DOHH2 (cell line): ENCODE data around the gene PHLPP2.

Source experiments
- H3F3A ChIP-seq: fragments of 200-600 bp; sonication (generic), shearing (Covaris generic); 2 replicates; pipeline ENCODE4 v1.6.0; 2016; ENCODE audit warnings: antibody characterized with exemption, mild to moderate bottlenecking; ENCODE audit not compliant: control insufficient read depth, insufficient read depth
- H3K27ac ChIP-seq: fragments of 200-600 bp; sonication (generic); 2 replicates; pipeline ENCODE4 v1.5.1; 2014; ENCODE audit warnings: low read depth, mild to moderate bottlenecking, low read length, moderate library complexity
- H3K27me3 ChIP-seq: fragments of 200-600 bp; sonication (generic); 2 replicates; pipeline ENCODE4 v1.6.1; 2014; ENCODE audit warnings: mild to moderate bottlenecking, low read length, mixed read lengths; ENCODE audit not compliant: control insufficient read depth
- H3K36me3 ChIP-seq: fragments of 200-600 bp; sonication (generic); 2 replicates; pipeline ENCODE4 v1.6.1; 2014; ENCODE audit warnings: mild to moderate bottlenecking, low read length, moderate library complexity, mixed read lengths; ENCODE audit not compliant: control insufficient read depth
- H3K4me1 ChIP-seq: fragments of 200-600 bp; sonication (generic); 2 replicates; pipeline ENCODE4 v1.6.1; 2014; ENCODE audit warnings: mild to moderate bottlenecking, low read length, mixed read lengths; ENCODE audit not compliant: control insufficient read depth
- H3K4me2 ChIP-seq: fragments of 200-600 bp; sonication (generic); 2 replicates; pipeline ENCODE4 v1.6.0; 2014; ENCODE audit warnings: mild to moderate bottlenecking, low read length, moderate library complexity
- H3K4me3 ChIP-seq: fragments of 200-600 bp; sonication (generic); 2 replicates; pipeline ENCODE4 v1.5.1; 2014; ENCODE audit warnings: mild to moderate bottlenecking, low read length, mixed read lengths
- H3K79me2 ChIP-seq: fragments of 200-600 bp; sonication (generic); 2 replicates; pipeline ENCODE4 v1.6.1; 2014; ENCODE audit warnings: mild to moderate bottlenecking, low read length, mixed read lengths; ENCODE audit not compliant: control insufficient read depth
- H3K9me2 ChIP-seq: fragments of 200-600 bp; sonication (generic); replicated peaks from 2 replicates; pipeline ENCODE4 v1.6.1; 2014; ENCODE audit warnings: mild to moderate bottlenecking, low read length, mixed read lengths; ENCODE audit not compliant: control insufficient read depth
- H3K9me3 ChIP-seq: fragments of 200-600 bp; sonication (generic); 2 replicates; pipeline ENCODE4 v1.6.1; 2014; ENCODE audit warnings: antibody characterized with exemption, low read length, mixed read lengths; ENCODE audit not compliant: control insufficient read depth, insufficient read depth
- H4K20me1 ChIP-seq: fragments of 200-600 bp; sonication (generic); 2 replicates; pipeline ENCODE4 v1.6.0; 2014; ENCODE audit warnings: low read depth, mild to moderate bottlenecking, antibody characterized with exemption, low read length, moderate library complexity; ENCODE audit not compliant: control insufficient read depth, insufficient read depth
- CTCF ChIP-seq: fragments of 200-600 bp; sonication (generic); IDR thresholded peaks from one replicate; pipeline ENCODE4 v1.5.1; 2014; ENCODE audit warnings: antibody characterized with exemption, mild to moderate bottlenecking, low read depth, low read length; ENCODE audit not compliant: poor library complexity, severe bottlenecking
- EZH2phosphoT487 ChIP-seq: fragments of 200-600 bp; sonication (generic); IDR thresholded peaks from 2 replicates; pipeline ENCODE4 v1.6.1; 2017; ENCODE audit warnings: borderline replicate concordance, mild to moderate bottlenecking, antibody characterized with exemption, low read length, moderate library complexity, mixed read lengths

The PHLPP2 gene

GRCh38 chr16:71721066-71721740 is 3.3 kb downstream of the PHLPP2 start:
- H3K27ac ChIP-seq, result no peak overlapping the region

GRCh38 chr16:71712501-71712900 is 12.0 kb downstream of the PHLPP2 start:
- H3K27ac ChIP-seq, result no peak overlapping the region
- no peaks in the 10 kb centered on the region for H4K20me1 ChIP-seq
- no peaks in the 10 kb centered on the region for H3K27me3 ChIP-seq
- H3F3A ChIP-seq, result no peaks in the 10 kb centered on the region; the same call in 1 of the 2 replicates
- no peak for TF ChIP-seq CTCF
- no peak for TF ChIP-seq EZH2phosphoT487
- peaks cover 3% of the 10 kb centered on the region; the same call in 1 of the 2 replicates for H3K79me2 ChIP-seq
- H3K36me3 ChIP-seq, result no peaks in the 10 kb centered on the region
- peaks cover 13% of the 10 kb centered on the region for H3K4me1 ChIP-seq
- no peak overlapping the region for H3K4me2 ChIP-seq
- H3K4me3 ChIP-seq, result no peak overlapping the region
- H3K9me3 ChIP-seq, result no peaks in the 10 kb centered on the region
- H3K9me2 ChIP-seq, result no peaks in the 10 kb centered on the region

More at GRCh38 chr16:71721066-71721740, 3.3 kb downstream of the PHLPP2 start:
- H3K4me1 ChIP-seq, result peaks cover 18% of the 10 kb centered on the region
- no peak for TF ChIP-seq EZH2phosphoT487
- TF ChIP-seq CTCF, result no peak
- H4K20me1 ChIP-seq, result no peaks in the 10 kb centered on the region
- peaks cover 5% of the 10 kb centered on the region for H3F3A ChIP-seq
- no peaks in the 10 kb centered on the region for H3K27me3 ChIP-seq
- H3K79me2 ChIP-seq, result peaks cover 23% of the 10 kb centered on the region
- H3K36me3 ChIP-seq, result no peaks in the 10 kb centered on the region
- H3K9me3 ChIP-seq, result no peaks in the 10 kb centered on the region
- no peaks in the 10 kb centered on the region for H3K9me2 ChIP-seq
- H3K4me3 ChIP-seq, result no peak overlapping the region
- H3K4me2 ChIP-seq, result no peak overlapping the region

- H4K20me1 ChIP-seq, result no peaks in the 10 kb centered on the region
- H3K9me2 ChIP-seq, result no peaks in the 10 kb centered on the region
- H3K4me2 ChIP-seq, result no peak overlapping the region
These were observed 12.7 kb downstream of the PHLPP2 start for GRCh38 chr16:71711789-71712188.

More at GRCh38 chr16:71711789-71712188, 12.7 kb downstream of the PHLPP2 start:
- Histone ChIP-seq H3K4me3 (no peak overlapping the region), H3F3A (no peaks in the 10 kb centered on the region; the same call in 1 of the 2 replicates), H3K79me2 (peaks cover 3% of the 10 kb centered on the region; the same call in 1 of the 2 replicates), H3K36me3 (no peaks in the 10 kb centered on the region), H3K4me1 (peaks cover 17% of the 10 kb centered on the region), H3K9me3 (no peaks in the 10 kb centered on the region), H3K27me3 (no peaks in the 10 kb centered on the region), H3K27ac (no peak overlapping the region)
- no peak for TF ChIP-seq CTCF
- TF ChIP-seq EZH2phosphoT487, result no peak
